Medulla oblongata (tissue), 1 donor: ENCODE measurements around the gene RBM18.

Experiments used
- DNase-seq: peaks from one replicate; pipeline ENCODE4 v3.0.0-alpha.2; 2015; ENCODE audit errors: extremely low spot score

The RBM18 gene

GRCh38 chr9:122258886-122259415 is 5.7 kb downstream of the RBM18 start:
- no peak for DNase-seq

- no peak for DNase-seq
Measured at GRCh38 chr9:122256206-122256605, 8.4 kb downstream of the RBM18 start.

GRCh38 chr9:122254761-122255160 is 9.9 kb downstream of the RBM18 start:
- no peak for DNase-seq

GRCh38 chr9:122252796-122253195 is 11.8 kb downstream of the RBM18 start:
- no peak for DNase-seq

GRCh38 chr9:122251351-122251750 is 13.3 kb downstream of the RBM18 start:
- DNase-seq = peak; percentile 56

- no peak for DNase-seq
Measured at GRCh38 chr9:122248448-122248865, 16.2 kb downstream of the RBM18 start.

- peak; percentile 50 for DNase-seq
Measured at GRCh38 chr9:122246666-122247065, 18.0 kb downstream of the RBM18 start.

- DNase-seq = no peak
Measured at GRCh38 chr9:122244349-122244748, 20.3 kb downstream of the RBM18 start.

GRCh38 chr9:122239722-122240121 is 24.9 kb downstream of the RBM18 start:
- peak; percentile 68 for DNase-seq

GRCh38 chr9:122236681-122237080 is 28.0 kb downstream of the RBM18 start:
- no peak for DNase-seq

GRCh38 chr9:122234022-122234748 is 30.5 kb downstream of the RBM18 start:
- no peak for DNase-seq

GRCh38 chr9:122232796-122233306 is 31.8 kb downstream of the RBM18 start:
- no peak for DNase-seq

- DNase-seq = no peak
Measured at GRCh38 chr9:122229485-122229837, 35.2 kb downstream of the RBM18 start.

GRCh38 chr9:122228568-122229484 is 35.8 kb downstream of the RBM18 start, which contains the start of gene LHX6:
Gene LHX6 (minus strand): TSS chr9:122228957. CDS start chr9:122228740, 217 bp downstream.
- DNase-seq = no peak

GRCh38 chr9:122228191-122228567 is 36.5 kb downstream of the RBM18 start:
- no peak for DNase-seq

GRCh38 chr9:122227575-122227900 is 37.1 kb downstream of the RBM18 start:
- no peak for DNase-seq

GRCh38 chr9:122226758-122227574 is 37.7 kb downstream of the RBM18 start:
- DNase-seq = no peak

GRCh38 chr9:122226142-122226757 is 38.4 kb downstream of the RBM18 start:
- no peak for DNase-seq

GRCh38 chr9:122225312-122226141 is 39.1 kb downstream of the RBM18 start:
- DNase-seq = no peak

- DNase-seq = no peak
Measured at GRCh38 chr9:122223435-122223834, 41.2 kb downstream of the RBM18 start.
